Measurements from ENCODE around the gene ACR. TPM values are rescaled to one million over a fixed set of nuclear protein-coding genes. Genes with fewer than 3 reads are reported as not detected.

ACR gene
- total and polyA plus RNA-seq, 10 of the 15 experiments (the other 5 are each of a cell fraction or from before 2014, with no cell fraction given) = not detected

GRCh38 chr22:50734986-50735738 is 2.8 kb upstream of the ACR start (continued):
- no peak for TF ChIP-seq ZNF592 (IDR thresholded peaks at IDR 0.05)
- TF ChIP-seq USF1 (IDR thresholded peaks at IDR 0.05; ENCODE audit: borderline replicate concordance, extremely low read length, insufficient read depth, low read depth, low read length) = no peak

GRCh38 chr22:50735739-50736030 is 2.3 kb upstream of the ACR start:
- intact Hi-C loops (cut with micrococcal nuclease; ENCODE audit: unreplicated experiment) (no loop called here), in situ Hi-C loops (cut with MboI) (no loop called here)
- ATAC-seq (no peak), DNase-seq (ENCODE audit: low read depth, low spot score) (no peak), FAIRE-seq (no peak)
- Histone ChIP-seq H4K20me1 (ENCODE audit: control insufficient read depth, insufficient read depth) (no peaks in the 10 kb centered on the region), H3K4me2 (ENCODE audit: control insufficient read depth, insufficient read depth) (no peak overlapping the region), H3K27me3 (replicated peaks in 1 of 2; ENCODE audit: control insufficient read depth in 2 of 2, insufficient read depth in 2 of 2, low read length in 1 of 2) (no peaks in the 10 kb centered on the region; a peak in 3 of 4 replicates), H2AFZ (ENCODE audit: control insufficient read depth, low read depth, low read length) (no peak overlapping the region), H3K79me2 (ENCODE audit: control insufficient read depth, insufficient read depth, low read length) (no peaks in the 10 kb centered on the region), H3K4me1 (ENCODE audit: control insufficient read depth, insufficient read depth, low read length) (no peaks in the 10 kb centered on the region), H3K36me3 (ENCODE audit: control insufficient read depth in 2 of 2, insufficient read depth in 2 of 2, low read length in 1 of 2) (no peaks in the 10 kb centered on the region), H3K4me3 (no peak overlapping the region), H3K9ac (ENCODE audit: control insufficient read depth, insufficient read depth, low read length) (no peak overlapping the region), H3K9me3 (replicated peaks; ENCODE audit: control insufficient read depth, insufficient read depth, low read length) (no peaks in the 10 kb centered on the region), H3K27ac (ENCODE audit: control insufficient read depth, insufficient read depth) (no peak overlapping the region)
- WGBS (ENCODE audit: insufficient coverage, insufficient replicate concordance, low lambda C conversion rate, missing lambda C conversion rate) = 52% methylated on average over 6 of the region's 6 CpGs
- ChIA-PET RAD21 (ENCODE audit: unreplicated experiment) (no interaction called here), CTCF (no interaction called here), SMC1A (ENCODE audit: uncharacterized antibody, unreplicated experiment) (no interaction called here), POLR2A (interaction anchor here (0.7 kb wide), 1 partner anchor 11 kb away, joined by 3 read pairs; no protein-coding TSS in a partner anchor)
- no TSS peak for BruUV-seq (replicated peaks)
- TF ChIP-seq ZBTB33 (IDR thresholded peaks at IDR 0.05) (no peak), IRF3 (IDR thresholded peaks at IDR 0.05) (no peak), ZNF384 (IDR thresholded peaks at IDR 0.05; ENCODE audit: borderline replicate concordance, low read depth, low read length) (no peak), DPF2 (IDR thresholded peaks at IDR 0.05) (no peak), FOS (IDR thresholded peaks at IDR 0.05; ENCODE audit: borderline replicate concordance, extremely low read depth, insufficient read length) (no peak), BACH1 (IDR thresholded peaks at IDR 0.05; ENCODE audit: borderline replicate concordance) (no peak), POLR2AphosphoS5 (IDR thresholded peaks at IDR 0.05; ENCODE audit: low read length) (no peak), ELK1 (IDR thresholded peaks at IDR 0.05; ENCODE audit: low read depth, low read length) (no peak)
